ENCODE results near the gene MVB12B. TPM values are rescaled to one million over a fixed set of nuclear protein-coding genes. Genes with fewer than 3 reads are reported as not detected.

The MVB12B gene
- polyA plus RNA-seq, 1 experiment = 4.4 TPM

- Histone ChIP-seq H3K27me3 (ENCODE audit: control insufficient read depth, insufficient read depth, low read length) (no peaks in the 10 kb centered on the region), H3K9me3 (ENCODE audit: control insufficient read depth, insufficient read depth, low read length) (no peaks in the 10 kb centered on the region; the same call in 1 of the 2 replicates), H3K4me3 (ENCODE audit: low read depth, low read length) (no peak overlapping the region), H3K27ac (ENCODE audit: low read depth, low read length) (no peak overlapping the region)
- POLR2A ChIA-PET = no interaction called here
- CTCF ChIA-PET = interaction anchor here (1.1 to 3.7 kb wide), 3 partner anchors 9 to 74 kb away, joined by 3 to 11 read pairs (median 5); no protein-coding TSS in a partner anchor
- no peak for DNase-seq (ENCODE audit: low read depth, low spot score)
- TF ChIP-seq CTCF (IDR thresholded peaks at IDR 0.05; ENCODE audit: low read depth, low read length) = no peak
Measured at GRCh38 chr9:126376311-126377175, 49.9 kb downstream of the MVB12B start.

- POLR2A ChIA-PET = no interaction called here
- no peak for DNase-seq (ENCODE audit: low read depth, low spot score)
- CTCF ChIA-PET = interaction anchor here (3.7 kb wide), 1 partner anchor 22 kb away, joined by 11 read pairs; no protein-coding TSS in a partner anchor
- Histone ChIP-seq H3K27me3 (ENCODE audit: control insufficient read depth, insufficient read depth, low read length) (no peaks in the 10 kb centered on the region), H3K4me3 (ENCODE audit: low read depth, low read length) (no peak overlapping the region), H3K9me3 (ENCODE audit: control insufficient read depth, insufficient read depth, low read length) (no peaks in the 10 kb centered on the region; the same call in 1 of the 2 replicates), H3K27ac (ENCODE audit: low read depth, low read length) (no peak overlapping the region)
- TF ChIP-seq CTCF (IDR thresholded peaks at IDR 0.05; ENCODE audit: low read depth, low read length) = no peak
Measured at GRCh38 chr9:126377176-126377509, 50.5 kb downstream of the MVB12B start.

GRCh38 chr9:126377536-126377935 is 50.9 kb downstream of the MVB12B start:
- H3K27me3 ChIP-seq (ENCODE audit: control insufficient read depth, insufficient read depth, low read length) = no peaks in the 10 kb centered on the region
- DNase-seq (ENCODE audit: low read depth, low spot score) = no peak
- no peaks in the 10 kb centered on the region; the same call in 1 of the 2 replicates for H3K9me3 ChIP-seq (ENCODE audit: control insufficient read depth, insufficient read depth, low read length)
- H3K27ac ChIP-seq (ENCODE audit: low read depth, low read length) = no peak overlapping the region
- no peak for TF ChIP-seq CTCF (IDR thresholded peaks at IDR 0.05; ENCODE audit: low read depth, low read length)
- ChIA-PET CTCF (interaction anchor here (3.7 kb wide), 1 partner anchor 21 kb away, joined by 11 read pairs; no protein-coding TSS in a partner anchor), POLR2A (no interaction called here)
- H3K4me3 ChIP-seq (ENCODE audit: low read depth, low read length) = no peak overlapping the region

GRCh38 chr9:126378761-126379160 is 52.1 kb downstream of the MVB12B start:
- H3K27ac ChIP-seq (ENCODE audit: low read depth, low read length) = no peak overlapping the region
- TF ChIP-seq CTCF (IDR thresholded peaks at IDR 0.05; ENCODE audit: low read depth, low read length) = no peak
- DNase-seq (ENCODE audit: low read depth, low spot score) = no peak
- H3K27me3 ChIP-seq (ENCODE audit: control insufficient read depth, insufficient read depth, low read length) = no peaks in the 10 kb centered on the region
- no peak overlapping the region for H3K4me3 ChIP-seq (ENCODE audit: low read depth, low read length)
- CTCF ChIA-PET = interaction anchor here (3.7 kb wide), 1 partner anchor 20 kb away, joined by 11 read pairs; no protein-coding TSS in a partner anchor
- no peaks in the 10 kb centered on the region; the same call in 1 of the 2 replicates for H3K9me3 ChIP-seq (ENCODE audit: control insufficient read depth, insufficient read depth, low read length)
- POLR2A ChIA-PET = interaction anchor here (0.6 kb wide), 1 partner anchor 1251 kb away, joined by 3 read pairs; no protein-coding TSS in a partner anchor

All from AG04450 (cell line).